Right lobe of liver (tissue), 6 donors: ENCODE measurements around the gene MYBL2. TPM values are rescaled to one million over a fixed set of nuclear protein-coding genes. Genes with fewer than 3 reads are reported as not detected.

Source experiments
- ATAC-seq, 4 donors: fragments of 200-7000 bp; cut with Tn5 transposase; one replicate each; pipeline ENCODE4 v1.9.1; 2020; ENCODE audit warnings: mild to moderate bottlenecking in 4 of 4, moderate library complexity in 4 of 4
- DNase-seq, 3 donors: peaks; one replicate each; pipeline ENCODE4 v3.0.0-alpha.2; 2020
- H3K27ac ChIP-seq, 3 donors: fragments of 200-600 bp; one replicate each; pipeline ENCODE4 v1.8.0; 2022
- H3K27me3 ChIP-seq, 2 donors: fragments of 200-600 bp; one replicate each; pipeline ENCODE4 v1.8.0; 2022
- H3K36me3 ChIP-seq, 4 donors: fragments of 200-600 bp; sonication (generic) in 1 of 4; one replicate each; pipeline versions ENCODE4 v1.5.1 to v1.8.0; 2017 to 2022; ENCODE audit warnings: control low read depth in 1 of 4
- H3K4me1 ChIP-seq, 4 donors: fragments of 200-600 bp; sonication (generic) in 1 of 4; one replicate each; pipeline versions ENCODE4 v1.5.1 to v1.8.0; 2017 to 2022; ENCODE audit warnings: control low read depth in 1 of 4
- H3K4me3 ChIP-seq, 3 donors: fragments of 200-600 bp; one replicate each; pipeline ENCODE4 v1.8.0; 2022
- H3K9me3 ChIP-seq, 4 donors: fragments of 200-600 bp; sonication (generic) in 1 of 4; one replicate each; pipeline versions ENCODE4 v1.5.1 to v1.8.0; 2017 to 2022; ENCODE audit warnings: control low read depth in 1 of 4
- CTCF ChIP-seq, 4 donors: fragments of 200-600 bp in 3 of 4; fragments of 450-650 bp in 1 of 4; IDR thresholded peaks; one replicate each; pipeline versions ENCODE4 v1.5.1 to v1.8.0; 2016 to 2022; ENCODE audit warnings: antibody characterized with exemption in 4 of 4, mild to moderate bottlenecking in 2 of 4
- POLR2A ChIP-seq: fragments of 450-650 bp; IDR thresholded peaks from one replicate; pipeline ENCODE4 v1.6.1; 2017; ENCODE audit warnings: antibody characterized with exemption, mild to moderate bottlenecking
- WGBS: methylation state at CpG from one replicate; pipeline ENCODE4 v1.1.6; 2018; ENCODE audit warnings: low coverage, low lambda C conversion rate; ENCODE audit not compliant: insufficient coverage; ENCODE audit errors: missing lambda C conversion rate; 5-methylcytosine and 5-hydroxymethylcytosine counted together
- intact Hi-C, 2 donors: fragments of 100-400 bp; cut with DNase I; formaldehyde crosslinking; loops; one replicate each; pipeline versions ENCODE4 v1.11.2 to v1.14.1; 2022
- total RNA-seq, 6 experiments: library from RNA; depleted of rRNA in 2 of 6; stranded (reverse); fragments of >200 nt in 2 of 6; fragmentation: NEBNext Ultra II Directional in 3 of 6; extraction: Animal tissue kit (Norgen Biotek cat#: 25700) in 3 of 6; gene quantifications; one replicate each; pipeline versions ENCODE4 v1.1.0 to v1.2.4, GENCODE V29; 2016 to 2023
- donor health status: DM: no; HTN: yes; CAD: no.
- donor health status: DM: no; HTN: no; CAD: no.
- donor health status: DM: no; HTN: no; CAD: no.
- donor health status: DM: no; HTN: yes; CAD: no.
- donor health status: DM: no; HTN: yes; CAD: no.

Gene MYBL2
- total RNA-seq, 6 experiments from 2014 or later, result 0.44 to 3.5 (median 1.8) TPM; not detected in 1

- Histone ChIP-seq H3K36me3 (no peaks in the 10 kb centered on the region), H3K4me3 (no peak overlapping the region), H3K4me1 (no peaks in the 10 kb centered on the region), H3K9me3 (no peaks in the 10 kb centered on the region), H3K27me3 (no peaks in the 10 kb centered on the region), H3K27ac (no peak overlapping the region)
- WGBS, result 100% methylated on average over 1 of the region's 9 CpGs
- TF ChIP-seq CTCF (IDR thresholded peaks at IDR 0.05), result no peak
- TF ChIP-seq POLR2A, result no peak
- intact Hi-C loops, result no loop called here
- ATAC-seq, result no peak
- no peak for DNase-seq
These were observed 43.6 kb downstream of the MYBL2 start for GRCh38 chr20:43710370-43711044.

- no peaks in the 10 kb centered on the region for H3K4me1 ChIP-seq
- H3K36me3 ChIP-seq, result no peaks in the 10 kb centered on the region
- no peak overlapping the region for H3K4me3 ChIP-seq
- H3K27me3 ChIP-seq, result no peaks in the 10 kb centered on the region
- H3K9me3 ChIP-seq, result no peaks in the 10 kb centered on the region
- WGBS, result 94% methylated on average over 3 of the region's 15 CpGs
- H3K27ac ChIP-seq, result no peak overlapping the region
- ATAC-seq (no peak), DNase-seq (no peak)
- intact Hi-C loops, result no loop called here
- TF ChIP-seq CTCF (IDR thresholded peaks at IDR 0.05) (no peak), POLR2A (no peak)
These were observed 44.3 kb downstream of the MYBL2 start for GRCh38 chr20:43711098-43711654.

GRCh38 chr20:43715044-43715443 lies 48.1 kb downstream of the MYBL2 start:
- 77% methylated on average over 5 of the region's 9 CpGs for WGBS
- Histone ChIP-seq H3K4me3 (no peak overlapping the region), H3K27me3 (no peaks in the 10 kb centered on the region), H3K27ac (no peak overlapping the region), H3K4me1 (no peaks in the 10 kb centered on the region), H3K36me3 (no peaks in the 10 kb centered on the region), H3K9me3 (no peaks in the 10 kb centered on the region)
- intact Hi-C loops, result no loop called here
- TF ChIP-seq CTCF (IDR thresholded peaks at IDR 0.05) (no peak), POLR2A (no peak)
- ATAC-seq, result no peak
- DNase-seq, result no peak

GRCh38 chr20:43715511-43715910 lies 48.6 kb downstream of the MYBL2 start:
- no peaks in the 10 kb centered on the region for H3K4me1 ChIP-seq
- TF ChIP-seq CTCF (IDR thresholded peaks at IDR 0.05) (no peak), POLR2A (no peak)
- no peak overlapping the region for H3K4me3 ChIP-seq
- H3K9me3 ChIP-seq, result no peaks in the 10 kb centered on the region
- ATAC-seq (no peak), DNase-seq (no peak)
- H3K27me3 ChIP-seq, result no peaks in the 10 kb centered on the region
- 90% methylated on average over 5 of the region's 6 CpGs for WGBS
- no peaks in the 10 kb centered on the region for H3K36me3 ChIP-seq
- no peak overlapping the region for H3K27ac ChIP-seq
- intact Hi-C loops, result no loop called here
